SK-N-SH treated with all-trans-retinoic acid at 6 μM for 48 hours (cell line): Measurements from ENCODE around the gene HSPG2.

Source experiments
- BACH2 ChIP-seq: fragments of 250-450 bp; sonication (Bioruptor Pico); IDR thresholded peaks from 2 replicates; pipeline ENCODE4 v1.9.0; 2021; ENCODE audit warnings: mild to moderate bottlenecking, borderline replicate concordance
- CREB5 ChIP-seq: fragments of 250-450 bp; sonication (Bioruptor Pico); IDR thresholded peaks from 2 replicates; pipeline ENCODE4 v1.5.1; 2020; ENCODE audit warnings: low read depth, mild to moderate bottlenecking, moderate library complexity
- ESRRG ChIP-seq: fragments of 250-450 bp; sonication (Bioruptor Pico); IDR thresholded peaks from 2 replicates; pipeline ENCODE4 v1.6.1; 2021; ENCODE audit warnings: mild to moderate bottlenecking
- PATZ1 ChIP-seq: fragments of 250-450 bp; sonication (Bioruptor Pico); IDR thresholded peaks from 2 replicates; pipeline ENCODE4 v1.8.0; 2020; ENCODE audit warnings: mild to moderate bottlenecking, moderate library complexity, borderline replicate concordance
- POU6F1 ChIP-seq: fragments of 250-450 bp; sonication (Bioruptor Pico); IDR thresholded peaks from 2 replicates; pipeline ENCODE4 v1.8.0; 2021; ENCODE audit warnings: low read depth, mild to moderate bottlenecking, moderate library complexity, borderline replicate concordance
- PPARA ChIP-seq: fragments of 250-450 bp; sonication (Bioruptor Pico); IDR thresholded peaks from 2 replicates; pipeline ENCODE4 v1.5.0; 2020; ENCODE audit warnings: mild to moderate bottlenecking, borderline replicate concordance
- RARB ChIP-seq: fragments of 250-450 bp; sonication (Bioruptor Pico); IDR thresholded peaks from 2 replicates; pipeline ENCODE4 v1.8.0; 2021; ENCODE audit warnings: mild to moderate bottlenecking, moderate library complexity
- SNAI2 ChIP-seq: fragments of 250-450 bp; sonication (Bioruptor Pico); IDR thresholded peaks from 2 replicates; pipeline ENCODE4 v1.5.0; 2020; ENCODE audit warnings: mild to moderate bottlenecking, moderate library complexity
- TCF4 ChIP-seq: fragments of 250-450 bp; sonication (Bioruptor Pico); IDR thresholded peaks from 2 replicates; pipeline ENCODE4 v1.8.0; 2021; ENCODE audit warnings: mild to moderate bottlenecking, moderate library complexity, borderline replicate concordance
- TOX ChIP-seq: fragments of 250-450 bp; sonication (Bioruptor Pico); IDR thresholded peaks from 2 replicates; pipeline ENCODE4 v1.8.0; 2021; ENCODE audit warnings: mild to moderate bottlenecking, moderate library complexity, borderline replicate concordance
- ZNF70 ChIP-seq: fragments of 450-650 bp; formaldehyde crosslinking; IDR thresholded peaks from 2 replicates; pipeline ENCODE4 v1.5.0; 2020; ENCODE audit warnings: mild to moderate bottlenecking, moderate library complexity

GRCh38 chr1:21961337-21961736 lies 24.2 kb upstream of the HSPG2 start:
- TF ChIP-seq BACH2 (CRISPR knock-in tag) (no peak), TCF4 (peak; percentile 46; the same call in 1 of the 2 replicates), PATZ1 (CRISPR knock-in tag) (no peak), SNAI2 (CRISPR knock-in tag) (no peak), CREB5 (no peak), PPARA (CRISPR knock-in tag) (no peak), POU6F1 (CRISPR knock-in tag) (no peak), RARB (CRISPR knock-in tag) (no peak), ZNF70 (CRISPR knock-in tag) (no peak), TOX (CRISPR knock-in tag) (no peak), ESRRG (no peak)
